Measurements from ENCODE around the gene CTNNBL1.
A peak's percentile ranks its signal among the peaks of the same experiment; 100 is the strongest.

CTNNBL1 gene

GRCh38 chr20:37899105-37900045, 205.5 kb downstream of the CTNNBL1 start:
- H3K9me3 ChIP-seq (ENCODE audit: low read depth, low read length): no peaks in the 10 kb centered on the region
- DNase-seq (ENCODE audit: low read depth, low spot score): no peak
- H3K9ac ChIP-seq (ENCODE audit: insufficient read length): no peak overlapping the region
- H3K36me3 ChIP-seq (ENCODE audit: insufficient read depth, low read length): no peaks in the 10 kb centered on the region
- H3K4me3 ChIP-seq: no peak overlapping the region
- TF ChIP-seq POLR2AphosphoS5 (IDR thresholded peaks at IDR 0.05; ENCODE audit: borderline replicate concordance, low read depth, low read length) (no peak), FOXP2 (optimal IDR thresholded peaks at IDR 0.05; ENCODE audit: control extremely low read depth, extremely low read length, insufficient read depth) (no peak), EZH2 (IDR thresholded peaks at IDR 0.05) (no peak)
- H3K27ac ChIP-seq: no peak overlapping the region

- Histone ChIP-seq H3K9ac (ENCODE audit: insufficient read length) (no peak overlapping the region), H3K4me3 (no peak overlapping the region), H3K27ac (no peak overlapping the region), H3K9me3 (ENCODE audit: low read depth, low read length) (no peaks in the 10 kb centered on the region), H3K36me3 (ENCODE audit: insufficient read depth, low read length) (no peaks in the 10 kb centered on the region)
- DNase-seq (ENCODE audit: low read depth, low spot score): no peak
- no peak for TF ChIP-seq POLR2AphosphoS5 (IDR thresholded peaks at IDR 0.05; ENCODE audit: borderline replicate concordance, low read depth, low read length)
- no peak for TF ChIP-seq EZH2 (IDR thresholded peaks at IDR 0.05)
- no peak for TF ChIP-seq FOXP2 (optimal IDR thresholded peaks at IDR 0.05; ENCODE audit: control extremely low read depth, extremely low read length, insufficient read depth)
These were observed 207.4 kb downstream of the CTNNBL1 start for GRCh38 chr20:37901240-37901639.

GRCh38 chr20:37901654-37902503, 208.0 kb downstream of the CTNNBL1 start:
- no peak for DNase-seq (ENCODE audit: low read depth, low spot score)
- H3K4me3 ChIP-seq: peak overlapping the region; percentile 73
- TF ChIP-seq FOXP2 (optimal IDR thresholded peaks at IDR 0.05; ENCODE audit: control extremely low read depth, extremely low read length, insufficient read depth) (no peak), POLR2AphosphoS5 (IDR thresholded peaks at IDR 0.05; ENCODE audit: borderline replicate concordance, low read depth, low read length) (no peak), EZH2 (IDR thresholded peaks at IDR 0.05) (no peak)
- no peaks in the 10 kb centered on the region for H3K36me3 ChIP-seq (ENCODE audit: insufficient read depth, low read length)
- H3K9ac ChIP-seq (ENCODE audit: insufficient read length): no peak overlapping the region
- H3K9me3 ChIP-seq (ENCODE audit: low read depth, low read length): no peaks in the 10 kb centered on the region
- no peak overlapping the region for H3K27ac ChIP-seq

GRCh38 chr20:37902504-37903313, 208.9 kb downstream of the CTNNBL1 start, which contains the start of gene VSTM2L:
TSS of gene VSTM2L (plus strand) at chr20:37903127. CDS start at chr20:37903351, 224 bp downstream.
- peak within 1 kb of the TSS; percentile 73 for H3K4me3 ChIP-seq
- DNase-seq (ENCODE audit: low read depth, low spot score): no peak

GRCh38 chr20:37903317-37904007, 209.6 kb downstream of the CTNNBL1 start:
- no peak for TF ChIP-seq FOXP2 (optimal IDR thresholded peaks at IDR 0.05; ENCODE audit: control extremely low read depth, extremely low read length, insufficient read depth)
- TF ChIP-seq EZH2 (IDR thresholded peaks at IDR 0.05): no peak
- TF ChIP-seq POLR2AphosphoS5 (IDR thresholded peaks at IDR 0.05; ENCODE audit: borderline replicate concordance, low read depth, low read length): no peak
- Histone ChIP-seq H3K27ac (no peak overlapping the region), H3K9me3 (ENCODE audit: low read depth, low read length) (no peaks in the 10 kb centered on the region), H3K36me3 (ENCODE audit: insufficient read depth, low read length) (no peaks in the 10 kb centered on the region), H3K9ac (ENCODE audit: insufficient read length) (peak overlapping the region; percentile 41), H3K4me3 (peak overlapping the region; percentile 73)
- no peak for DNase-seq (ENCODE audit: low read depth, low spot score)

More at GRCh38 chr20:37902504-37903313, 208.9 kb downstream of the CTNNBL1 start, which contains the start of gene VSTM2L:
- Histone ChIP-seq H3K9me3 (ENCODE audit: low read depth, low read length) (no peaks in the 10 kb centered on the region), H3K36me3 (ENCODE audit: insufficient read depth, low read length) (no peaks in the 10 kb centered on the region), H3K9ac (ENCODE audit: insufficient read length) (peak within 1 kb of the TSS; percentile 41), H3K27ac (no peak within 1 kb of the TSS)
- TF ChIP-seq FOXP2 (optimal IDR thresholded peaks at IDR 0.05; ENCODE audit: control extremely low read depth, extremely low read length, insufficient read depth) (no peak), EZH2 (IDR thresholded peaks at IDR 0.05) (no peak), POLR2AphosphoS5 (IDR thresholded peaks at IDR 0.05; ENCODE audit: borderline replicate concordance, low read depth, low read length) (no peak)

GRCh38 chr20:37904008-37904642, 210.3 kb downstream of the CTNNBL1 start:
- Histone ChIP-seq H3K9ac (ENCODE audit: insufficient read length) (no peak overlapping the region), H3K9me3 (ENCODE audit: low read depth, low read length) (no peaks in the 10 kb centered on the region), H3K4me3 (peak overlapping the region; percentile 73), H3K27ac (no peak overlapping the region), H3K36me3 (ENCODE audit: insufficient read depth, low read length) (no peaks in the 10 kb centered on the region)
- DNase-seq (ENCODE audit: low read depth, low spot score): no peak
- no peak for TF ChIP-seq FOXP2 (optimal IDR thresholded peaks at IDR 0.05; ENCODE audit: control extremely low read depth, extremely low read length, insufficient read depth)
- TF ChIP-seq EZH2 (IDR thresholded peaks at IDR 0.05): no peak
- TF ChIP-seq POLR2AphosphoS5 (IDR thresholded peaks at IDR 0.05; ENCODE audit: borderline replicate concordance, low read depth, low read length): no peak
